ENCODE measurements around the gene TIFAB.
"Not testable (repeated sequence)": the region's sequence is repeated elsewhere in the genome, so short reads cannot be mapped to it uniquely, and the experiment has no call there.

TIFAB gene

GRCh38 chr5:135452321-135453030 is at the start of gene TIFAB:
Gene TIFAB, minus strand, starts transcription at chr5:135452351. Its CDS starts 2,412 bp downstream, at chr5:135449939.
- DNase-seq (ENCODE audit: low read depth in 2 of 2, low spot score in 1 of 2): no peak

GRCh38 chr5:135498637-135498995 is 46.5 kb upstream of the TIFAB start:
- no peak for DNase-seq (ENCODE audit: low read depth in 2 of 2, low spot score in 1 of 2)

- DNase-seq (ENCODE audit: low read depth in 2 of 2, low spot score in 1 of 2): no peak
Measured at GRCh38 chr5:135497971-135498636, 46.0 kb upstream of the TIFAB start.

GRCh38 chr5:135495531-135495930 is 43.4 kb upstream of the TIFAB start:
- not testable (repeated sequence) for DNase-seq (ENCODE audit: low read depth in 2 of 2, low spot score in 1 of 2)

- no peak for DNase-seq (ENCODE audit: low read depth in 2 of 2, low spot score in 1 of 2)
Measured at GRCh38 chr5:135494196-135494595, 42.0 kb upstream of the TIFAB start.

GRCh38 chr5:135493406-135494180 is 41.4 kb upstream of the TIFAB start:
- DNase-seq (ENCODE audit: low read depth in 2 of 2, low spot score in 1 of 2): no peak

- DNase-seq (ENCODE audit: low read depth in 2 of 2, low spot score in 1 of 2): no peak
Measured at GRCh38 chr5:135492319-135492626, 40.1 kb upstream of the TIFAB start.

- no peak for DNase-seq (ENCODE audit: low read depth in 2 of 2, low spot score in 1 of 2)
Measured at GRCh38 chr5:135491552-135492318, 39.6 kb upstream of the TIFAB start.

- DNase-seq (ENCODE audit: low read depth in 2 of 2, low spot score in 1 of 2): no peak
Measured at GRCh38 chr5:135491038-135491551, 38.9 kb upstream of the TIFAB start.

- no peak for DNase-seq (ENCODE audit: low read depth in 2 of 2, low spot score in 1 of 2)
Measured at GRCh38 chr5:135490245-135491037, 38.3 kb upstream of the TIFAB start.

GRCh38 chr5:135489466-135490244 is 37.5 kb upstream of the TIFAB start:
- DNase-seq (ENCODE audit: low read depth in 2 of 2, low spot score in 1 of 2): no peak

- DNase-seq (ENCODE audit: low read depth in 2 of 2, low spot score in 1 of 2): no peak
Measured at GRCh38 chr5:135488727-135489465, 36.7 kb upstream of the TIFAB start.

GRCh38 chr5:135487839-135488514 is 35.8 kb upstream of the TIFAB start:
- no peak for DNase-seq (ENCODE audit: low read depth in 2 of 2, low spot score in 1 of 2)

GRCh38 chr5:135487037-135487395 is 34.9 kb upstream of the TIFAB start:
- DNase-seq (ENCODE audit: low read depth in 2 of 2, low spot score in 1 of 2): no peak

- no peak for DNase-seq (ENCODE audit: low read depth in 2 of 2, low spot score in 1 of 2)
Measured at GRCh38 chr5:135486131-135487036, 34.2 kb upstream of the TIFAB start.

- no peak for DNase-seq (ENCODE audit: low read depth in 2 of 2, low spot score in 1 of 2)
Measured at GRCh38 chr5:135484674-135485086, 32.5 kb upstream of the TIFAB start.

GRCh38 chr5:135483254-135483653 is 31.1 kb upstream of the TIFAB start:
- DNase-seq (ENCODE audit: low read depth in 2 of 2, low spot score in 1 of 2): no peak
